Measurements from ENCODE around the gene TXNDC5. TPM values are rescaled to one million over a fixed set of nuclear protein-coding genes. Genes with fewer than 3 reads are reported as not detected.

TXNDC5 gene
- total and polyA plus RNA-seq, 2 experiments from 2014 or later: 42.9 to 210 TPM

GRCh38 chr6:7896465-7896987 is 14.1 kb downstream of the TXNDC5 start:
- Histone ChIP-seq H3K36me3 (ENCODE audit: insufficient read depth) (peaks cover 37% of the 10 kb centered on the region), H3F3A (replicated peaks; ENCODE audit: low read depth) (no peaks in the 10 kb centered on the region), H3K4me3 (no peak overlapping the region), H3K9me2 (ENCODE audit: insufficient read depth) (no peaks in the 10 kb centered on the region), H3K27ac (ENCODE audit: low read depth) (no peak overlapping the region), H3K4me2 (no peak overlapping the region), H3K4me1 (ENCODE audit: insufficient read depth) (no peaks in the 10 kb centered on the region), H2AFZ (no peak overlapping the region), H3K79me2 (replicated peaks; ENCODE audit: insufficient read depth) (0 out of 2 replicates have a peak, but pooled peaks cover 3% of the 10 kb centered on the region), H3K27me3 (ENCODE audit: insufficient read depth) (no peaks in the 10 kb centered on the region), H4K20me1 (replicated peaks; ENCODE audit: insufficient read depth) (peaks cover 14% of the 10 kb centered on the region)
- Mint-ChIP-seq H3K4me1 (no peaks in the 10 kb centered on the region), H3K27me3 (ENCODE audit: insufficient read depth, low read depth, poor library complexity) (peaks cover 3% of the 10 kb centered on the region), H3K4me3 (no peak overlapping the region), H3K36me3 (ENCODE audit: low read depth) (peaks cover 94% of the 10 kb centered on the region), H3K9me3 (no peaks in the 10 kb centered on the region), H3K27ac (no peak overlapping the region)
- no peak for ATAC-seq
- TF ChIP-seq ZNF331 (CRISPR knock-in tag; IDR thresholded peaks at IDR 0.05; ENCODE audit: low read depth) (no peak), ZNF462 (CRISPR knock-in tag; IDR thresholded peaks at IDR 0.05) (no peak), ETS1 (IDR thresholded peaks at IDR 0.05) (no peak), EZH2phosphoT487 (IDR thresholded peaks at IDR 0.05; ENCODE audit: unreplicated experiment) (no peak), CTCF (conservative IDR thresholded peaks at IDR 0.05; ENCODE audit: low read depth in 2 of 2) (no peak), CREB1 (CRISPR knock-in tag; IDR thresholded peaks at IDR 0.05; ENCODE audit: low read depth) (no peak), EZH2 (IDR thresholded peaks at IDR 0.05; ENCODE audit: low read depth, unreplicated experiment) (no peak), POLR2AphosphoS5 (IDR thresholded peaks at IDR 0.05; ENCODE audit: low read depth) (no peak), NANOG (IDR thresholded peaks at IDR 0.05; ENCODE audit: borderline replicate concordance) (no peak)
- DNase-seq (ENCODE audit: low spot score): no peak

All from GM23338 (cell line).